Stimulated activated memory B cell treated with anti-CD40 and anti-IgM and Interleukin-4, amounts not matched to agents 10 μg/mL and 1 μg/mL and 100 μg/mL, for 72 hours (primary cell): ENCODE results near the gene ERICH6.

Experiments used
- ATAC-seq: fragments of 150-1000 bp; cut with Tn5 transposase; 2 replicates; pipeline ENCODE4 v1.10.0; 2021
- H3K27ac Mint-ChIP-seq: one replicate; pipeline ENCODE4 v1.8.0; 2022; ENCODE audit warnings: mild to moderate bottlenecking, mixed read lengths
- H3K27me3 Mint-ChIP-seq: one replicate; pipeline ENCODE4 v1.8.0; 2022; ENCODE audit warnings: mixed read lengths
- H3K36me3 Mint-ChIP-seq: one replicate; pipeline ENCODE4 v1.8.0; 2022; ENCODE audit warnings: mixed read lengths
- H3K4me1 Mint-ChIP-seq: one replicate; pipeline ENCODE4 v1.8.0; 2022; ENCODE audit warnings: mixed read lengths
- H3K4me3 Mint-ChIP-seq: one replicate; pipeline ENCODE4 v1.8.0; 2022; ENCODE audit warnings: mild to moderate bottlenecking, moderate library complexity, mixed read lengths
- H3K9me3 Mint-ChIP-seq: one replicate; pipeline ENCODE4 v1.8.0; 2022; ENCODE audit warnings: mixed read lengths

Gene ERICH6

GRCh38 chr3:150740733-150741496 lies 37.2 kb upstream of the ERICH6 start:
- peak overlapping the region; percentile 98 for H3K27ac Mint-ChIP-seq
- peak; percentile 65 for ATAC-seq
- peak overlapping the region; percentile 52 for H3K4me3 Mint-ChIP-seq
- H3K36me3 Mint-ChIP-seq, result peaks cover 37% of the 10 kb centered on the region
- no peaks in the 10 kb centered on the region for H3K9me3 Mint-ChIP-seq
- peaks cover 95% of the 10 kb centered on the region for H3K4me1 Mint-ChIP-seq
- no peaks in the 10 kb centered on the region for H3K27me3 Mint-ChIP-seq

- Mint-ChIP-seq H3K27me3 (no peaks in the 10 kb centered on the region), H3K4me3 (peak overlapping the region; percentile 72), H3K9me3 (no peaks in the 10 kb centered on the region), H3K27ac (peak overlapping the region; percentile 98), H3K4me1 (peaks cover 89% of the 10 kb centered on the region), H3K36me3 (peaks cover 40% of the 10 kb centered on the region)
- ATAC-seq, result peak; percentile 63
Observed at GRCh38 chr3:150739877-150740645, 36.3 kb upstream of the ERICH6 start.

- peak overlapping the region; percentile 98 for H3K27ac Mint-ChIP-seq
- peak; percentile 55 for ATAC-seq
- H3K4me3 Mint-ChIP-seq, result peak overlapping the region; percentile 37
- H3K27me3 Mint-ChIP-seq, result no peaks in the 10 kb centered on the region
- no peaks in the 10 kb centered on the region for H3K9me3 Mint-ChIP-seq
- peaks cover 38% of the 10 kb centered on the region for H3K36me3 Mint-ChIP-seq
- H3K4me1 Mint-ChIP-seq, result peaks cover 81% of the 10 kb centered on the region
Observed at GRCh38 chr3:150739200-150739863, 35.6 kb upstream of the ERICH6 start.

DNA sequence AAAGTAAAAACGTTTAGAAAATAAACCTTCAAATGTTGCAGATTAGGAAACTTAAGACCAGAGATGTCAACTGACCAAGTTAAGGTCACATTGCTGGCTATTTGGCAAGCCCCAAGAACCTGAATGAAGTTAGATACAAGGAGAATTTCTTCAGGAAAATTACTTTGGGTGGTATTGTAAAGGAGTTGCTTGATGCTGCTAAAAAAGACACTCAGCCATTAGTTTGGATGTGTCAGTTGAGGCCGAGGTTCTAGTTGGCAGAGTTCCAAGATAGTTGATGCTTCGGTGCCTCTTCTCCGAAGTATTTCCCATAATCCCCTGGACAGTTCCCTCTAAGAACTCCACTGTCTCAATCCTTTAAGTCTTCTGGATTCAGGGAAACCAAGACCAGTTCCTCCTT lies 35.0 kb upstream of the ERICH6 start:
- Mint-ChIP-seq H3K27me3 (no peaks in the 10 kb centered on the region), H3K9me3 (no peaks in the 10 kb centered on the region), H3K36me3 (peaks cover 35% of the 10 kb centered on the region), H3K4me1 (peaks cover 76% of the 10 kb centered on the region), H3K27ac (peak overlapping the region; percentile 98), H3K4me3 (no peak overlapping the region)
- no peak for ATAC-seq

DNA sequence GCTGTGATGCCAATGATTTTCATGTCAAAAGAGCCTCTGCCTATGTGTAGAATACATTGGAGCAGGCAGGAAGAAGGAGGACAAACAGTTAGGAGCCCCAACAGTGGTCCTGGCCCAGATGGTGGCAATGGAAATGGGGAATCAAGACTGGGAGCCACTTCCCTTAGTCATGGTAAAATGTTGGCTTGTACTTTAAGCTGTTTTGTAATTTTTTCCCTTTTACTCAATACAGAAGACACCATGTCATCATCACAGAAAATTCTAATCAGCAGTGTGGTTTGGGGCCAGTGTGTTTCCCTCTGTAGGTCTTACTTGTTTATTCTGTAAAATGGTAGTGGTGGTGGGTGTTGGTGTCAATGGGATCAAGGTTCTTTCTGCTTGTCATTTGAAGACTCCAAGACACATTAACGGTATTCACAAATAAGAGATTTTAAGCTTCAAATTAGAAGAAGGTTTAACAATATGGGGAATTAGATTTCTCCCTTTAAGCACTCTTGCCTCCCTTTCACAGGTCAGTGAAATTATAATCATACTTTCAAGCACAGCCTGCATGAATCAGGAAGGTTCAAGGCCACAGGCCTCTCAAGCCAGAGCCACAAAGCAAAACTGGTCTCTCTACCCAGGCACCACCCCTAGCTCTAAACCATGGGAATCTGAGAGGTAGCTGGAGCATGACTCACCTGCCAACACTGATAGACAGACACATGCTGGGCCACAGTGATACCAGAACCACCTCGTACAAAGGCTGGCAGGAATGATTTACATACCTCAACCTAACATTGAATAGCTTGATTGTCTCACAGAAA lies 34.4 kb upstream of the ERICH6 start:
- Mint-ChIP-seq H3K4me1 (peaks cover 75% of the 10 kb centered on the region), H3K27ac (peak overlapping the region; percentile 98)

GRCh38 chr3:150736903-150737832 lies 33.4 kb upstream of the ERICH6 start:
- Mint-ChIP-seq H3K9me3 (no peaks in the 10 kb centered on the region), H3K27me3 (no peaks in the 10 kb centered on the region), H3K4me1 (peaks cover 66% of the 10 kb centered on the region), H3K4me3 (no peak overlapping the region), H3K36me3 (peaks cover 27% of the 10 kb centered on the region), H3K27ac (peak overlapping the region; percentile 98)
- ATAC-seq, result no peak

More for the DNA sequence above, 34.4 kb upstream of the ERICH6 start:
- H3K36me3 Mint-ChIP-seq, result peaks cover 35% of the 10 kb centered on the region
- ATAC-seq, result peak; percentile 21
- H3K4me3 Mint-ChIP-seq, result no peak overlapping the region
- H3K27me3 Mint-ChIP-seq, result no peaks in the 10 kb centered on the region
- no peaks in the 10 kb centered on the region for H3K9me3 Mint-ChIP-seq

GRCh38 chr3:150736316-150736719 lies 32.6 kb upstream of the ERICH6 start:
- H3K36me3 Mint-ChIP-seq, result peaks cover 18% of the 10 kb centered on the region
- no peaks in the 10 kb centered on the region for H3K27me3 Mint-ChIP-seq
- H3K4me3 Mint-ChIP-seq, result no peak overlapping the region
- ATAC-seq, result no peak
- peaks cover 58% of the 10 kb centered on the region for H3K4me1 Mint-ChIP-seq
- H3K9me3 Mint-ChIP-seq, result no peaks in the 10 kb centered on the region
- H3K27ac Mint-ChIP-seq, result peak overlapping the region; percentile 8

DNA sequence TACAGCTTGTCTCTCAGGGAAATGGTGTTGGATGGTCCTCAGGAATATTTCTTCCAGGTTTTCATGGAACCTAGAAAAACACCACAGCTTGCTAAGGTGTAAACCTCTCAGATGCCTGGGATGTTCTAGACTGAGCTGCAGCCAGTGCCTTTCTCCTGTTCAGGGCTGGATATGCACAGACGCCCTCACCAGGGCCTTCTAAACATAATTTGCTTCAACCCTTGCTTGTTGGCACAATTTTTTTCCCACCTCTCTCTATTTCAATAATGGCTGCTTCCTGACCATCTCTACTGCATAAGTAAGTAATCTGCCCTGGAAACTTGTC lies 31.0 kb upstream of the ERICH6 start:
- H3K4me3 Mint-ChIP-seq, result no peak overlapping the region
- no peaks in the 10 kb centered on the region for H3K9me3 Mint-ChIP-seq
- H3K27ac Mint-ChIP-seq, result no peak overlapping the region
- H3K36me3 Mint-ChIP-seq, result peaks cover 14% of the 10 kb centered on the region
- ATAC-seq, result no peak
- H3K4me1 Mint-ChIP-seq, result peaks cover 42% of the 10 kb centered on the region
- H3K27me3 Mint-ChIP-seq, result no peaks in the 10 kb centered on the region

- Mint-ChIP-seq H3K27me3 (no peaks in the 10 kb centered on the region), H3K9me3 (no peaks in the 10 kb centered on the region), H3K4me3 (no peak overlapping the region), H3K27ac (no peak overlapping the region), H3K4me1 (peaks cover 36% of the 10 kb centered on the region), H3K36me3 (peaks cover 14% of the 10 kb centered on the region)
- no peak for ATAC-seq
Observed at GRCh38 chr3:150733936-150734794, 30.4 kb upstream of the ERICH6 start.

GRCh38 chr3:150733373-150733935 lies 29.7 kb upstream of the ERICH6 start:
- Mint-ChIP-seq H3K27ac (no peak overlapping the region), H3K4me1 (peaks cover 30% of the 10 kb centered on the region), H3K36me3 (peaks cover 14% of the 10 kb centered on the region), H3K4me3 (no peak overlapping the region), H3K9me3 (no peaks in the 10 kb centered on the region), H3K27me3 (no peaks in the 10 kb centered on the region)
- peak; percentile 25 for ATAC-seq

GRCh38 chr3:150729682-150730360 lies 26.1 kb upstream of the ERICH6 start:
- peaks cover under 1% of the 10 kb centered on the region for H3K36me3 Mint-ChIP-seq
- no peak overlapping the region for H3K27ac Mint-ChIP-seq
- no peaks in the 10 kb centered on the region for H3K27me3 Mint-ChIP-seq
- peaks cover 6% of the 10 kb centered on the region for H3K4me1 Mint-ChIP-seq
- no peaks in the 10 kb centered on the region for H3K9me3 Mint-ChIP-seq
- no peak overlapping the region for H3K4me3 Mint-ChIP-seq
- no peak for ATAC-seq

GRCh38 chr3:150727653-150728502 lies 24.2 kb upstream of the ERICH6 start:
- Mint-ChIP-seq H3K27me3 (no peaks in the 10 kb centered on the region), H3K9me3 (no peaks in the 10 kb centered on the region), H3K36me3 (no peaks in the 10 kb centered on the region), H3K4me3 (no peak overlapping the region), H3K4me1 (peaks cover 6% of the 10 kb centered on the region), H3K27ac (no peak overlapping the region)
- ATAC-seq, result no peak
